Smooth muscle cell (in vitro differentiated cells): ENCODE results near the gene NUDT7. TPM values are rescaled to one million over a fixed set of nuclear protein-coding genes. Genes with fewer than 3 reads are reported as not detected.

Experiments used
- DNase-seq: peaks from one replicate; lab custom pipeline; 2025; ENCODE audit not compliant: unreplicated experiment; lab: John Stamatoyannopoulos, UW
- H2AFZ ChIP-seq: fragments of 200-600 bp; sonication (generic); 2 replicates; pipeline ENCODE4 v1.6.0; 2016; ENCODE audit warnings: antibody characterized with exemption, low read depth, mild to moderate bottlenecking
- H3F3A ChIP-seq: fragments of 200-600 bp; sonication (generic); 2 replicates; pipeline ENCODE4 v1.6.0; 2017; ENCODE audit warnings: antibody characterized with exemption, low read depth
- H3K27ac ChIP-seq: fragments of 200-600 bp; sonication (generic); 2 replicates; pipeline ENCODE4 v1.5.1; 2016; ENCODE audit warnings: low read depth, mild to moderate bottlenecking
- H3K27me3 ChIP-seq: fragments of 200-600 bp; sonication (generic); 2 replicates; pipeline ENCODE4 v1.6.1; 2016; ENCODE audit warnings: low read depth, mild to moderate bottlenecking
- H3K36me3 ChIP-seq: fragments of 200-600 bp; sonication (generic); 2 replicates; pipeline ENCODE4 v1.5.1; 2016; ENCODE audit warnings: low read depth
- H3K4me1 ChIP-seq: fragments of 200-600 bp; sonication (generic); 2 replicates; pipeline ENCODE4 v1.5.1; 2016; ENCODE audit warnings: low read depth
- H3K4me2 ChIP-seq: fragments of 200-600 bp; sonication (generic); 2 replicates; pipeline ENCODE4 v1.6.0; 2016; ENCODE audit warnings: mild to moderate bottlenecking
- H3K4me3 ChIP-seq: fragments of 200-600 bp; sonication (generic); 2 replicates; pipeline ENCODE4 v1.5.1; 2016; ENCODE audit warnings: mild to moderate bottlenecking
- H3K79me2 ChIP-seq: fragments of 200-600 bp; sonication (generic); 2 replicates; pipeline ENCODE4 v1.6.0; 2016; ENCODE audit warnings: low read depth, mild to moderate bottlenecking
- H3K9ac ChIP-seq: fragments of 200-600 bp; sonication (generic); 2 replicates; pipeline ENCODE4 v1.6.0; 2016; ENCODE audit warnings: low read depth
- H3K9me3 ChIP-seq: fragments of 200-600 bp; sonication (generic); replicated peaks from 2 replicates; pipeline ENCODE4 v1.5.1; 2016; ENCODE audit warnings: low read depth
- H4K20me1 ChIP-seq: fragments of 200-600 bp; sonication (generic); 2 replicates; pipeline ENCODE4 v1.6.0; 2016; ENCODE audit warnings: low read depth
- CTCF ChIP-seq: fragments of 200-600 bp; sonication (generic); IDR thresholded peaks from 2 replicates; pipeline ENCODE4 v1.5.1; 2017; ENCODE audit warnings: borderline replicate concordance, mild to moderate bottlenecking, antibody characterized with exemption; ENCODE audit not compliant: insufficient read depth, poor library complexity, severe bottlenecking
- WGBS: methylation state at CpG from one replicate; pipeline ENCODE4 v1.1.7; 2016; ENCODE audit warnings: low lambda C conversion rate; 5-methylcytosine and 5-hydroxymethylcytosine counted together
- polyA plus RNA-seq: library from polyadenylated mRNA; unstranded; fragments of >200 nt; fragmentation: Nextera tagmentation; extraction: Ambion mirVana; gene quantifications from 2 replicates; pipeline ENCODE4 v1.2.1, GENCODE V29; 2016
- total RNA-seq: library from RNA; depleted of rRNA; stranded (reverse); fragments of >200 nt; gene quantifications from 2 replicates; pipeline ENCODE4 v1.2.3, GENCODE V29; 2014

NUDT7 gene
- total and polyA plus RNA-seq, 2 experiments from 2014 or later, result 2.8 to 4.6 TPM

- Histone ChIP-seq H3K4me1 (no peaks in the 10 kb centered on the region), H3K79me2 (no peaks in the 10 kb centered on the region), H2AFZ (no peak overlapping the region), H3K9me3 (no peaks in the 10 kb centered on the region), H3K4me3 (no peak overlapping the region), H3K9ac (no peak overlapping the region), H3K27ac (no peak overlapping the region), H3K36me3 (no peaks in the 10 kb centered on the region), H3F3A (no peaks in the 10 kb centered on the region), H3K4me2 (no peak overlapping the region), H3K27me3 (peaks cover 5% of the 10 kb centered on the region), H4K20me1 (no peaks in the 10 kb centered on the region)
- no peak for TF ChIP-seq CTCF
- WGBS, result 92% methylated on average over 10 of the region's 10 CpGs
- no peak for DNase-seq
Observed at GRCh38 chr16:77682586-77682985, 39.7 kb upstream of the NUDT7 start.

- H3F3A ChIP-seq, result no peaks in the 10 kb centered on the region
- H2AFZ ChIP-seq, result no peak overlapping the region
- no peak overlapping the region for H3K4me2 ChIP-seq
- no peaks in the 10 kb centered on the region for H3K36me3 ChIP-seq
- H4K20me1 ChIP-seq, result no peaks in the 10 kb centered on the region
- no peak overlapping the region for H3K27ac ChIP-seq
- H3K27me3 ChIP-seq, result peaks cover 5% of the 10 kb centered on the region
- no peaks in the 10 kb centered on the region for H3K79me2 ChIP-seq
- no peak overlapping the region for H3K9ac ChIP-seq
- no peak for DNase-seq
- H3K9me3 ChIP-seq, result no peaks in the 10 kb centered on the region
- no peaks in the 10 kb centered on the region for H3K4me1 ChIP-seq
- TF ChIP-seq CTCF, result no peak
- no peak overlapping the region for H3K4me3 ChIP-seq
- 89% methylated on average over 4 of the region's 4 CpGs for whole genome bisulfite sequencing
Observed at GRCh38 chr16:77683397-77684180, 38.7 kb upstream of the NUDT7 start.

- no peak for TF ChIP-seq CTCF
- H3K4me1 ChIP-seq, result no peaks in the 10 kb centered on the region
- no peak overlapping the region for H3K9ac ChIP-seq
- 71% methylated on average over 4 of the region's 4 CpGs for WGBS
- H3K27me3 ChIP-seq, result peaks cover 8% of the 10 kb centered on the region
- H3K9me3 ChIP-seq, result no peaks in the 10 kb centered on the region
- no peaks in the 10 kb centered on the region for H3F3A ChIP-seq
- H3K4me3 ChIP-seq, result no peak overlapping the region
- no peak for DNase-seq
- no peaks in the 10 kb centered on the region for H3K79me2 ChIP-seq
- no peak overlapping the region for H3K4me2 ChIP-seq
- H3K27ac ChIP-seq, result no peak overlapping the region
- no peaks in the 10 kb centered on the region for H4K20me1 ChIP-seq
- no peaks in the 10 kb centered on the region for H3K36me3 ChIP-seq
- H2AFZ ChIP-seq, result no peak overlapping the region
Observed at GRCh38 chr16:77684181-77684526, 38.2 kb upstream of the NUDT7 start.

- no peaks in the 10 kb centered on the region for H3F3A ChIP-seq
- no peak overlapping the region for H3K4me2 ChIP-seq
- H3K27ac ChIP-seq, result no peak overlapping the region
- no peaks in the 10 kb centered on the region for H3K9me3 ChIP-seq
- no peaks in the 10 kb centered on the region for H3K36me3 ChIP-seq
- no peaks in the 10 kb centered on the region for H3K4me1 ChIP-seq
- H3K27me3 ChIP-seq, result peaks cover 10% of the 10 kb centered on the region
- no peak overlapping the region for H2AFZ ChIP-seq
- 96% methylated on average over 4 of the region's 4 CpGs for WGBS
- TF ChIP-seq CTCF, result no peak
- no peak for DNase-seq
- H3K4me3 ChIP-seq, result no peak overlapping the region
- no peak overlapping the region for H3K9ac ChIP-seq
- no peaks in the 10 kb centered on the region for H4K20me1 ChIP-seq
- H3K79me2 ChIP-seq, result no peaks in the 10 kb centered on the region
Observed at GRCh38 chr16:77686385-77686784, 35.9 kb upstream of the NUDT7 start.
